ENCODE measurements around the gene SLC16A14. TPM values are rescaled to one million over a fixed set of nuclear protein-coding genes. Genes with fewer than 3 reads are reported as not detected.

SLC16A14 gene
- total RNA-seq, 1 donor from 2014 or later: 4.2 TPM

GRCh38 chr2:229993236-229993635 is 75.5 kb downstream of the SLC16A14 start:
- Mint-ChIP-seq H3K27ac (ENCODE audit: unreplicated experiment) (no peak overlapping the region), H3K36me3 (ENCODE audit: low read depth, unreplicated experiment) (peaks cover 2% of the 10 kb centered on the region), H3K4me1 (ENCODE audit: low read depth, unreplicated experiment) (no peaks in the 10 kb centered on the region), H3K9me3 (ENCODE audit: unreplicated experiment) (no peaks in the 10 kb centered on the region), H3K4me3 (ENCODE audit: unreplicated experiment) (no peak overlapping the region), H3K27me3 (ENCODE audit: low read depth, unreplicated experiment) (no peaks in the 10 kb centered on the region)
- TF ChIP-seq EZH2 (IDR thresholded peaks at IDR 0.05; ENCODE audit: insufficient read depth, low read length) (no peak), CTCF (IDR thresholded peaks at IDR 0.05; ENCODE audit: insufficient read depth, low read depth, low read length) (no peak)
- no peak overlapping the region for H3K4me3 ChIP-seq (ENCODE audit: insufficient read depth, low read depth, low read length)
- no peak overlapping the region for H3K9ac ChIP-seq (ENCODE audit: low read length)
- H3K9me3 ChIP-seq (ENCODE audit: insufficient read depth, low read depth, low read length): no peaks in the 10 kb centered on the region
- no peak overlapping the region for H3K4me2 ChIP-seq (ENCODE audit: low read length)
- H4K20me1 ChIP-seq (ENCODE audit: insufficient read depth, low read length): no peaks in the 10 kb centered on the region
- no peaks in the 10 kb centered on the region for H3K36me3 ChIP-seq (ENCODE audit: insufficient read depth, low read length)
- H3K79me2 ChIP-seq (ENCODE audit: insufficient read depth, low read length): no peaks in the 10 kb centered on the region
- DNase-seq (ENCODE audit: low read depth) (no peak), FAIRE-seq (no peak)
- H3K27me3 ChIP-seq (ENCODE audit: insufficient read depth, low read length): no peaks in the 10 kb centered on the region
- no peak overlapping the region for H2AFZ ChIP-seq (ENCODE audit: low read depth, low read length)
- no peak overlapping the region for H3K27ac ChIP-seq (ENCODE audit: low read depth, low read length)
- no peaks in the 10 kb centered on the region for H3K4me1 ChIP-seq (ENCODE audit: insufficient read depth, low read length)

Other genes starting within 250 kb of the SLC16A14 start
- gene TRIP12, start 146.9 kb downstream of the SLC16A14 start, total RNA-seq: 366 and 379 TPM in 2 replicates
- 1.9 and 2.8 TPM in 2 replicates for gene FBXO36, start 146.4 kb downstream of the SLC16A14 start, total RNA-seq
- gene SP110, start 151.1 kb upstream of the SLC16A14 start, total RNA-seq: 61.7 and 69.3 TPM in 2 replicates
- 14.1 and 18.5 TPM in 2 replicates for gene SP140, start 156.8 kb upstream of the SLC16A14 start, total RNA-seq